H4 (cell line): ENCODE results near the gene ACER2. TPM values are rescaled to one million over a fixed set of nuclear protein-coding genes. Genes with fewer than 3 reads are reported as not detected.
A peak's percentile ranks its signal among the peaks of the same experiment; 100 is the strongest.
"Not testable (repeated sequence)": the region's sequence is repeated elsewhere in the genome, so short reads cannot be mapped to it uniquely, and the experiment has no call there.

Experiments used
- DNase-seq: peaks from one replicate; pipeline ENCODE4 v3.0.0-alpha.2; 2015; ENCODE audit warnings: low spot score
- total RNA-seq: library from RNA; depleted of rRNA; stranded (reverse); fragments of >200 nt; shearing (Covaris generic); gene quantifications from 2 replicates; pipeline ENCODE4 v1.2.3, GENCODE V29; 2014; rRNA removed

The ACER2 gene
- 0.31 and 1.1 TPM in 2 replicates for total RNA-seq

DNA sequence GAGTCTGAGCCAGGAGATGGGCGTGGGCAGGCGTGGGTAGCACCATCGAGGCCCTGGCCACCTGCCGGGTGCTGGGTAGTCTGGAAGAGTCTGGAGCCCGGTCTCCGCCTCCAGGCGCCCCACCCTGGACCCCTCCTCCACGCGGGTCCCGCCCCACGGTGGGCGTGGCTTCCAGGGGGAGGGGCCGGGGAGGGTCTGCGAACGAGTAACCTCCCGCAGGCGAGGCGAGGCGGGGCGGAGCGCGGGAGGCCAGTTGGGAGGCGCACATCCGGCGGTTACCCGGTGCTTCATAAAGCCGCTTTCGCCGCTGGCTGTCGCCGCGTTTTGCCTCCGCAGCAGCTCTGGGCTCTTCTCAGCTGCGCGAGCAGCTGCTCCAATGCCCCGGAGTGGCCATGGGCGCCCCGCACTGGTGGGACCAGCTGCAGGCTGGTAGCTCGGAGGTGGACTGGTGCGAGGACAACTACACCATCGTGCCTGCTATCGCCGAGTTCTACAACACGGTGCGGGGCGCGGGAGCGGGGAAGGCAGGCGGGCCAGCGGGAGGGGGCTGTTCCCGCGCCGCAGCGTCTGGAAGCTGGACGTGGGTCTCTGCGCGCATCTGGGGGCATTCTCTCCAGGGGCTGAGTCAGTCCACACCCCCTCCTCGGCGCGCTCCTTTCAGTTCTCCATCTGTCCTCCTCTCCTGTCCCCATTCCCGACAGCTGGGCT lies at the start of gene ACER2:
ACER2 (plus strand) TSS at position 317 of the 708 bp plus-strand sequence; CDS start at position 393, 76 bp downstream.
- peak; percentile 78 for DNase-seq

GRCh38 chr9:19369107-19369506 lies 39.7 kb upstream of the ACER2 start:
- no peak for DNase-seq

DNA sequence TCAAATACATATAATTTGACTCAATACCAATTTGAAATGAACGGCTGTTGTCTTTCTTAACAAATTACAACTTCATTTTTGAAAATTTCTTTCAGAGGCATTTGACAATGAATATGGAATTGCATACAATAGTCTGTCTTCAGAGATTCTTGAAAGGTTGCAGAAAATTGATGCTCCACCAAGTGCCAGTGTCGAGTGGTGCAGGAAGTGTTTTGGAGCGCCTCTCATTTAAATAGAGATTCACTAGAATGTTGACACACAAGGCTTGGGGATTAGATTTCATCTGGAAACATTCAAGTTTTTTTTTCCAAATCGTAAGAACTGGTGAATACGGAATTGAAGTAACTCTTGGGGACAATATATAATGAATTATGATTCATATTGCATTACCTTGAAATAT lies 36.9 kb upstream of the ACER2 start:
- no peak for DNase-seq

- no peak for DNase-seq
These were observed 36.2 kb upstream of the ACER2 start for GRCh38 chr9:19372567-19372966.

DNA sequence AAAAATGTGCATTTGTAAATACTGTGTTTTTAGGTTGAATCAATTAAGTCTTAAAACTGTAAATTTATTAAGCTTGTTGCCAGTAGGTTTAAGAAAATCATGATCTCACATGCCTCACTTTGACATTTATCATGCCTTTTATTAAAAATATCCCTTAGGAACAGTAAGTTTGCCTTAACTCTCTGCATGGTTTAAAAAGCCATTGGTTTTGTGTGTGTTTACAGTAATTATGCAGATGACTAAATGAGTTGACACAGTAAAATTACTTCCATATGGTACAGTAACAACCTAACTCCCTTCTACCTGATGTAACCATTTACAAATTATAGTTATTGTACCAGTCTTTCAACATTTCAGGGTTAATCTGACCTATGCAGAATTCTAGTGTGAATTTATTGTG lies 35.3 kb upstream of the ACER2 start:
- no peak for DNase-seq

- no peak for DNase-seq
These were observed 33.3 kb upstream of the ACER2 start for GRCh38 chr9:19375538-19375937.

DNA sequence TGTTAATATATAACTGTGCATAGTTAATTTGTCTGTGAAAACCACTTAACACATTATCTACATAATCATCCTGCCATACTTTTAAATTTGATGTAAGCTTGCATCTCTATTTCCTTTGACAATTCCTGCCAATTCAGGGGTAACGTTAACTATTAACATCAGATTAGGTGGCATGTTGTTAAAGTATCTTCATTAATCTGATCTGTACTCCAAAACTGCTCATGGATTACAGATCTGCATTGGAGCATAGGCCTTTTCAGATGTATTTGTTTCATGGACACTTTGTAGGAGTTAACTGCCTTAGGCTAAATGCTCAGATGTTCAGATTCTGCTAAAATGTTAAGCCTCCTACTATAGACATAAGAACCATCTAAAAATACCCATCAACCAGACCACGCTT lies 31.9 kb upstream of the ACER2 start:
- DNase-seq, result no peak

GRCh38 chr9:19378164-19378563 lies 30.6 kb upstream of the ACER2 start:
- no peak for DNase-seq

- no peak for DNase-seq
These were observed 30.2 kb upstream of the ACER2 start for GRCh38 chr9:19378647-19379046.

GRCh38 chr9:19379283-19379682 lies 29.5 kb upstream of the ACER2 start:
- DNase-seq, result no peak

- no peak for DNase-seq
These were observed 29.1 kb upstream of the ACER2 start for GRCh38 chr9:19379697-19380046.

DNA sequence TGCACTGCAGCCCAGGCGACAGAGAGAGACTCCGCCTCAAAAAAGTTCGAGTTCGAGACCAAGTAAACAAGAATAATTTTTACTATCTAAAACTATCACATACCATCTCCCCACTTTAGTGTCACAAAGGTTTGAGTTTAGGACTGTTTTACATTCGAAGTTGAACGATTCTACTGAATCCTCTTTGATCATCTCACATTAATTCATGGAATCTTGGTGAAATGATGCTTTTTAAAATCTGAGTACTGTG lies 28.1 kb upstream of the ACER2 start:
- no peak for DNase-seq

DNA sequence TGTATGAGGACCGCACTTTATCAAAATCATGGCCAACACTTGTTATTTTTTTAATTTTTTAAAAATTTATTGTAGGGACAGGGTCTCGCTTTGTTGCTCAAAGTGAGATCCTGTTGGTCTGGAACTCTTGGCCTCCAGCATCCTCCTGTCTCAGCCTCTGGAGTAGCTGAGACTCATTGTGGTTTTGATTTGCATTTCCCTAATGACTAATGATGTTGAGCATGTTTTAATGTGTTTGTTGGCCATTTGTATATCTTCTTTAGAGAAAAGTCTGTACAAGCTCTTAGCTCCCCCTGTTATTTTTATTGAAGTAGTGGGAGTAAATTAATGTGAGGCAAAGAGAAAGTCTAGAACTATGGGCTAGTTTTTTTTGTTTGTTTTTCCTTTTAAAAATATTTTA lies 27.2 kb upstream of the ACER2 start:
- no peak for DNase-seq

DNA sequence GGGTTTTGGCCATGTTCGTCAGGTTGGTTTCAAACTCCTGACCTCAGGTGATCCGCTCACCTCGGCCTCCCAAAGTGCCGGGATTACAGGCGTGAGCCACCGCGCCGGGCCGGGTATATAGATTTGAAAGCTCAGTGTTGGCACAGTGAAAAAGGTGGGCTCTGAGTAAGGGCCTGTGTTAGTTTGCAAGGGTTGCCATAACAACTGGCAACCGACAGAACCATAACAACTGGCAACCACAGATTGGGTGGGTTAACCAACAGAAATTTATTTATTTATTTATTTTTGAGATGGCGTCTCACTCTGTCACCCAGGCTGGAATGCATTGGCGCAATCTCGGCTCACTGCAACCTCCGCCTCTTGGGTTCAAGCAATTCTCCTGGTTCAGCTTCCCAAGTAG lies 23.6 kb upstream of the ACER2 start:
- not testable (repeated sequence) for DNase-seq

GRCh38 chr9:19385786-19386501 lies 22.9 kb upstream of the ACER2 start:
- no peak for DNase-seq

- no peak for DNase-seq
These were observed 22.2 kb upstream of the ACER2 start for GRCh38 chr9:19386502-19387044.

- DNase-seq, result no peak
These were observed 21.5 kb upstream of the ACER2 start for GRCh38 chr9:19387317-19387716.

- not testable (repeated sequence) for DNase-seq
These were observed 19.3 kb upstream of the ACER2 start for GRCh38 chr9:19389539-19389938.

DNA sequence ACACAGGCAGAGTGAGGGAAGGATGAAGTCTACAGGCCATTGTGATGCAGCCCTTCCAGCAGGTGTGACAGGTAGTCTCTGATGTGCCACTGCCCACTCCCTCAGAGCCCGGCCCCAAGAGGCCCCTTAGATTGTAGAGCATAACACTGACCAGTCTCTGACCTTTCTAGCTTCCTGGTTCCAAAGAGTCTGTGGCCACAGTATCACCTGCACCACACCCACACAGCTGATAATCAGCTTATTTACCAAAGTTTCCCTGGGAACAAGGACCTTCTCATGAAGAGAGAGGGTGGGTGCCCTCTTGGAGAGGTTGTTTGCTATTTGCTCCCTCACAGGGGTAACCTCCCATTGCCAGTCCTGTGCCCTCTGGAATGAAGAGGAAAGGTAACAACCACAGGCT lies 11.0 kb upstream of the ACER2 start:
- DNase-seq, result no peak

DNA sequence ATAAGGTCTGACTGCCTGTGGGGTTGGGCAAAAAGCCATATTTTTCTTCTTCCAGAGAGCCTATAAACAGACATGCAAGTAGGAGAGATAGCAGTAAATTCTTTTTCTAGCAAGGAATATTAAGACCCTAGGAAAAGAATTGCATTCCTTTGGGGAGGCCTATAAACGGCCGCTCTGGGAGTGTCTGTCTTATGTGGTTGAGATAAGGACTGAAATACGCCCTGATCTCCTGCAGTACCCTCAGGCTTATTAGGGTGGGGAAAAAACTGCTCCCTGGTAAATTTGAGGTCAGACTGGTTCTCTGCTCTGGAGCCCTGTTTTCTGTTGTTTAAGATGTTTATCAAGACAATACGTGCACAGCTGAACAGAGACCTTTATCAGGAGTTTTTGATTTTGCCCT lies 5.6 kb upstream of the ACER2 start:
- not testable (repeated sequence) for DNase-seq

- no peak for DNase-seq
These were observed 4.3 kb upstream of the ACER2 start for GRCh38 chr9:19404283-19405075.

DNA sequence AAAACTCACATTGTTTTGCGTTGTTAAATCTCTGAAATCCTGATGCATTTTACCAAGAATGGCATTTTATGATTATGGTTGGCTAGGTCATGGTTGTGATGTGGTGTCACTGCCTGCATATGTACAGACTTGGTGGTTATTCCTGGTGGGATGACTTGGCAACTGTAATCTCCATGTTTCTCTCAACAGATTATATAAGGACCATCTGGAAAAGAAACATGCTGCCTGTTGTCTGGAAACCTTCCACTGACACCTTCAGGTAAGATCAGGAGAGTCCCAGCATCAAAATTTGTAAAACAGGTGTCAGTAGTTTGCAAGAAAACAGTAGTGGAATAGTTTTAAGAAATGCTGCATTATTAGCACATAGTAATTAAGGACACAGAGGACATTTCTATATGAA lies 3.0 kb upstream of the ACER2 start:
- DNase-seq, result no peak

DNA sequence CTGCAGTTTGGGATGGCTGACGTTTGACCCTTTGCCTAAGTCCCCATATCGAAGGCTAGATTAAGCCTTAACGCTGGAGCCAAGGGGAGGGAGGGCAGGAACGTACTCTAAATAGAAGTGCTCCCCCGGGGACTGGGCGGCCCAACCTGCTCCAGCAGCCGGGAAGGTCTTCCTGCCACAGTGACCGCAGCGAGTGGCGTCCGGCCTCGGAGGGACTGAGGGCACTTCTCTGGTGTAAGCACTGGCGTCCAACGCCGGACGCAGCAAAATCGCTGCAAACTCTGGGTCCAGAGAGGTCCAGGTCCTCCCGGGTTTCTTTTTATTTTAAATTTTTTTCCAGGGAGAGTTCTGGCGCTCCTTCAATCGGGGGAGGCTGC lies 505 bp upstream of the ACER2 start:
- no peak for DNase-seq
